Panc1 (cell line): ENCODE data around the gene ZCCHC3. TPM values are rescaled to one million over a fixed set of nuclear protein-coding genes. Genes with fewer than 3 reads are reported as not detected.

Source experiments
- ATAC-seq: fragments of 200-7000 bp; cut with Tn5 transposase; 2 replicates; pipeline ENCODE4 v1.9.1; 2020; ENCODE audit warnings: mild to moderate bottlenecking, moderate library complexity
- Bru-seq: library from RNA; stranded (reverse); fragments of 400-500 nt; gene quantifications from one replicate; lab custom pipeline; 2021; lab: Mats Ljungman, UMichigan
- BruChase-seq, 2 experiments: library from RNA; stranded (reverse); fragments of 400-500 nt; gene quantifications; one replicate each; lab custom pipeline; 2021; lab: Mats Ljungman, UMichigan
- BruUV-seq: library from RNA; stranded (reverse); fragments of 400-500 nt; replicated peaks from 2 replicates; lab custom pipeline; 2021; lab: Mats Ljungman, UMichigan
- CTCF ChIA-PET: fragments of 300-600 bp; sonication (Branson Sonifier 250); formaldehyde crosslinking; loops from one replicate; lab custom pipeline; 2022; ENCODE audit warnings: antibody characterized with exemption; lab: Charles Lee
- POLR2A ChIA-PET: fragments of 300-600 bp; sonication (Branson Sonifier 250); formaldehyde crosslinking; loops from one replicate; lab custom pipeline; 2022; ENCODE audit warnings: antibody characterized with exemption; lab: Charles Lee
- DNase-seq: peaks from one replicate; pipeline ENCODE4 v3.0.0-alpha.2; 2010; ENCODE audit warnings: low read depth, low spot score
- H3K27ac ChIP-seq: 2 replicates; pipeline ENCODE4 v1.5.1; 2011; ENCODE audit warnings: mild to moderate bottlenecking, low read length, inconsistent platforms
- H3K27me3 ChIP-seq: fragments of 200-500 bp; sonication (Bioruptor generic); 2 replicates; pipeline ENCODE4 v1.6.0; 2014; ENCODE audit warnings: low read length, inconsistent platforms; ENCODE audit not compliant: control insufficient read depth, insufficient read depth
- H3K36me3 ChIP-seq: fragments of 200-500 bp; sonication (Bioruptor generic); 2 replicates; pipeline ENCODE4 v1.5.1; 2014; ENCODE audit warnings: inconsistent platforms, mild to moderate bottlenecking, low read length, moderate library complexity; ENCODE audit not compliant: control insufficient read depth, insufficient read depth
- H3K4me1 ChIP-seq: 2 replicates; pipeline ENCODE4 v1.5.1; 2011; ENCODE audit warnings: inconsistent platforms, mild to moderate bottlenecking, low read length, moderate library complexity; ENCODE audit not compliant: control insufficient read depth, insufficient read depth
- H3K4me3 ChIP-seq, 2 experiments: 2 replicates each; pipeline ENCODE4 v1.5.1; 2011 to 2012; ENCODE audit warnings: low read depth in 2 of 2, low read length in 2 of 2, mild to moderate bottlenecking in 2 of 2, inconsistent platforms in 1 of 2, moderate library complexity in 1 of 2
- H3K9me3 ChIP-seq: fragments of 200-500 bp; sonication (Bioruptor generic); 2 replicates; pipeline ENCODE4 v1.5.1; 2014; ENCODE audit warnings: low read depth, mild to moderate bottlenecking, inconsistent platforms, low read length, moderate library complexity; ENCODE audit not compliant: control insufficient read depth, insufficient read depth
- CTCF ChIP-seq: fragments of 450-650 bp; IDR thresholded peaks from 2 replicates; pipeline ENCODE4 v1.5.1; 2017; ENCODE audit warnings: mild to moderate bottlenecking
- POLR2AphosphoS5 ChIP-seq: IDR thresholded peaks from 2 replicates; pipeline ENCODE4 v1.6.1; 2012; ENCODE audit warnings: mild to moderate bottlenecking, low read depth, low read length, moderate library complexity
- REST ChIP-seq, 2 experiments: IDR thresholded peaks; 2 replicates each; pipeline ENCODE4 v1.6.1; 2011 to 2012; ENCODE audit warnings: low read depth in 2 of 2, control low read depth in 1 of 2, low read length in 1 of 2, mild to moderate bottlenecking in 1 of 2, moderate library complexity in 1 of 2; ENCODE audit not compliant: insufficient read depth in 1 of 2
- SIN3A ChIP-seq: IDR thresholded peaks from 2 replicates; pipeline ENCODE4 v1.6.1; 2012; ENCODE audit warnings: low read depth, mild to moderate bottlenecking, low read length, moderate library complexity, borderline replicate concordance; ENCODE audit not compliant: insufficient read depth
- TCF7L2 ChIP-seq: IDR thresholded peaks from 2 replicates; pipeline ENCODE4 v1.6.1; 2011; ENCODE audit warnings: mild to moderate bottlenecking, low read depth, low read length, inconsistent platforms
- in situ Hi-C: cut with HindIII; loops from 2 replicates; pipeline ENCODE4 v1.10.0; 2016; ENCODE audit warnings: low sequenced_read_pairs, low pct_unique_long_range_greater_than_20kb
- intact Hi-C: fragments of 100-400 bp; cut with micrococcal nuclease; formaldehyde crosslinking; loops from one replicate; pipeline ENCODE4 v1.10.0; 2022; ENCODE audit not compliant: unreplicated experiment
- long read RNA-seq: library from polyadenylated mRNA; unstranded; transcript quantifications from one replicate; pipeline ENCODE4 v2.0.0, GENCODE V29; 2021; ENCODE audit not compliant: unreplicated experiment
- polyA plus RNA-seq: library from polyadenylated mRNA; unstranded; fragments of >200 nt; gene quantifications from one replicate; pipeline ENCODE4 v1.2.1, GENCODE V29; 2012; ENCODE audit warnings: missing spikeins; ENCODE audit not compliant: insufficient read length
- total RNA-seq: library from RNA; stranded (reverse); gene quantifications from one replicate; pipeline ENCODE4 v1.2.1, GENCODE V29; 2021; ENCODE audit not compliant: unreplicated experiment

ZCCHC3 gene, protein sequence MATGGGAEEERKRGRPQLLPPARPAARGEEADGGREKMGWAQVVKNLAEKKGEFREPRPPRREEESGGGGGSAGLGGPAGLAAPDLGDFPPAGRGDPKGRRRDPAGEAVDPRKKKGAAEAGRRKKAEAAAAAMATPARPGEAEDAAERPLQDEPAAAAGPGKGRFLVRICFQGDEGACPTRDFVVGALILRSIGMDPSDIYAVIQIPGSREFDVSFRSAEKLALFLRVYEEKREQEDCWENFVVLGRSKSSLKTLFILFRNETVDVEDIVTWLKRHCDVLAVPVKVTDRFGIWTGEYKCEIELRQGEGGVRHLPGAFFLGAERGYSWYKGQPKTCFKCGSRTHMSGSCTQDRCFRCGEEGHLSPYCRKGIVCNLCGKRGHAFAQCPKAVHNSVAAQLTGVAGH
- total RNA-seq (18.9 TPM), Bru-seq, nascent RNA (percentile 95 among the genes with signal in this experiment), BruChase-seq, experiment 1, labeled RNA remaining after a 2-hour chase (percentile 98 among the genes with signal in this experiment), BruChase-seq, experiment 2, labeled RNA remaining after a 6-hour chase (percentile 79 among the genes with signal in this experiment)
- 17.6 TPM for polyA plus RNA-seq
- long read RNA-seq, transcript ZCCHC3-201 (1 exons, 3,354 nt) = major isoform, 92 of 92 reads
- long read RNA-seq, partial matches to known transcripts = 0 of 92 reads
- long read RNA-seq, other reads (novel, unspliced or antisense) = 0 of 92 reads

DNA sequence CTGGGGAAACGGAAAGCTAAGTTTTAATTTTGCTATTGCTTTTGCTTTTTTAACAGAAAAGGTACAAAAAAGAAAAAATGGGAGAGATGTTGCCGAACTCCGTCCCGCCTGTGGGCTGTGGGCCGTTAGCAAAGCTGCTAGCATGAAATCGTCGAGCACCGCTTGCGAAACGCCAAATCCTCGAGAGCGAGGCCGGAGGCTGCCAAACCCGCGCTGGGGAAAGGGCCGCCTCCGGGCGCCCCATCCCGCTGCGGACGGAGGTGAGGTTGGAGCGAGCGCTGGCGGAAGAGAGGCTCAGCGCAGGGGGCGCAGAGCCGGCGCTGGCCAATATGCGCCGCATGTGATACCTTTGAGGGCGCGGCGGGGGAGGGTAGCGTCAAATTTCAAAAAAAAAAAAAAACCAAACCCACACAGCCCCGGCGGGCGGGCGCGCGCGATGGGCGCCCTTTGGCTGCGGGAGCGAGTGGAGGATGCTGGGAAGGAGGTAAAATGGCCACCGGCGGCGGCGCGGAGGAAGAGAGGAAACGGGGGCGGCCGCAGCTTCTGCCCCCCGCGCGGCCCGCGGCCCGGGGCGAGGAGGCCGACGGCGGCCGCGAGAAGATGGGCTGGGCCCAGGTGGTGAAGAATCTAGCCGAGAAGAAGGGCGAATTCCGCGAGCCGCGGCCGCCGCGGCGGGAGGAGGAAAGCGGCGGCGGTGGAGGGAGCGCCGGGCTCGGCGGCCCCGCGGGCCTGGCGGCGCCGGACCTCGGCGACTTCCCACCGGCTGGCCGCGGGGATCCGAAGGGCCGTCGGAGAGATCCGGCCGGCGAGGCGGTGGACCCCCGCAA lies at the start of gene ZCCHC3:
TSS of gene ZCCHC3 (plus strand) at position 473 of the 827 bp plus-strand sequence. CDS start at position 490, 17 bp downstream.
- Histone ChIP-seq H3K36me3 (peaks cover 8% of the 10 kb centered on the region; the same call in 1 of the 2 replicates), H3K4me1 (peaks cover 26% of the 10 kb centered on the region), H3K9me3 (no peaks in the 10 kb centered on the region), H3K4me3 (peak within 1 kb of the TSS; percentile 77 to 94), H3K27ac (peak within 1 kb of the TSS; percentile 92), H3K27me3 (no peaks in the 10 kb centered on the region)
- peak; percentile 84 for ATAC-seq
- TSS peak; percentile 95 for BruUV-seq
- TF ChIP-seq CTCF = no peak; the same call in 1 of the 2 replicates
- 0 out of 4 replicates have a peak, but pooled peaks of 1 of the 2 experiments have one; percentile 21 for TF ChIP-seq REST (IDR thresholded peaks at IDR 0.05; ENCODE audit: insufficient read depth in 1 of 2, low read depth in 2 of 2, low read length in 1 of 2)
- no peak; the same call in 1 of the 2 replicates for TF ChIP-seq SIN3A
- peak; percentile 88 for TF ChIP-seq POLR2AphosphoS5
- TF ChIP-seq TCF7L2 = peak; percentile 92
- ChIA-PET CTCF (no interaction called here), POLR2A (no interaction called here)
- intact Hi-C loops (no loop called here), in situ Hi-C loops (no loop called here)
- no peak for DNase-seq

DNA sequence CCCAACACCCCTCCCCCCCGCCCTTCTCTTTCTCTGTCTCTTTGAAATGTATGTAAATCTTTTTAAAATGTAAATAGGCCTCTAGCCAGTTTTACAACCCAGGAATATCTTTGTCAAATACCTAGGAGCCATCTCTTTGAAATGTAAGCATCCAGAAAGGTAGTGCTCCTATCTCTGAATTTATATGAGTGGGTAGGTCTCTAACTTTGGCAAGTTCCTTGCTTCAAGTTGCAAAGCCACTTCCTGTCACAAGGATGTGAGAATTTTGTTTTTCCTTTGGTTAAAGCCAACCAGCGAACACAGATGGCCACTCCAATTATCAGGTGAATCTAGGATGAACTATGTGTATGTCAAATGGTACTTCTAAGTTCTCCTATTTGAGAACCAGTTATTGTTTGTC lies 46.0 kb upstream of the ZCCHC3 start:
- ATAC-seq (no peak), DNase-seq (no peak)
- no TSS peak for BruUV-seq
- Histone ChIP-seq H3K4me3 (no peak overlapping the region), H3K4me1 (no peaks in the 10 kb centered on the region), H3K27ac (no peak overlapping the region), H3K9me3 (peaks cover 7% of the 10 kb centered on the region), H3K36me3 (no peaks in the 10 kb centered on the region), H3K27me3 (no peaks in the 10 kb centered on the region)
- in situ Hi-C loops (no loop called here), intact Hi-C loops (no loop called here)
- ChIA-PET CTCF (no interaction called here), POLR2A (no interaction called here)
- TF ChIP-seq POLR2AphosphoS5 = no peak
- no peak for TF ChIP-seq SIN3A
- TF ChIP-seq CTCF = no peak
- no peak for TF ChIP-seq REST (IDR thresholded peaks at IDR 0.05; ENCODE audit: insufficient read depth in 1 of 2, low read depth in 2 of 2, low read length in 1 of 2)
- no peak for TF ChIP-seq TCF7L2
